ENCODE results near the gene IP6K2. TPM values are rescaled to one million over a fixed set of nuclear protein-coding genes. Genes with fewer than 3 reads are reported as not detected.
A peak's percentile ranks its signal among the peaks of the same experiment; 100 is the strongest.

Gene IP6K2
- total RNA-seq, 1 donor from 2014 or later: 182 TPM

DNA sequence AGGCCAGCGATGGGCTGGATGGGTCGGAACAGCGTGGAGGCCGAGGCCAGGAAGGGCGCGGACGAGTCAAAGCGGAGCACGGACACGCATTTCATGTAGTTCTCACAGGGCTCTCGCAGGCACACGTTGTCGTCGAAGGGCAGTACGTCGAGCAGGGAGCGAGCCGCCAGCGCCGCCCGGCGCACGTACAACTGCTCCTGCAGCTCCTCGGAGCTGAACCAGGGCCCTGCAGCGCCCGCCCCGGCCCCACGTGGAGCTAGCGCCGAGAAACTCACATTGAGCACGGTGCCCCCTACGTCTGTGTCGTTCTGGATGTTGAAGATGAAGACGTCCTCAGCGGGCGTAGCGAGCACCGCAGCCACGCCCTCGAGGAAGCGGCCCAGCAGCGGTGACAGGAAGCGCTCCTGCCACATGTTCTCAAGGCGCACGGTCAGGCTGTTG lies 60.2 kb downstream of the IP6K2 start:
- peak overlapping the region; percentile 38 for H3K4me3 Mint-ChIP-seq (ENCODE audit: unreplicated experiment)
- peaks cover 10% of the 10 kb centered on the region for H3K27me3 Mint-ChIP-seq (ENCODE audit: unreplicated experiment)
- no peak for DNase-seq
- TF ChIP-seq, protein P1, sequence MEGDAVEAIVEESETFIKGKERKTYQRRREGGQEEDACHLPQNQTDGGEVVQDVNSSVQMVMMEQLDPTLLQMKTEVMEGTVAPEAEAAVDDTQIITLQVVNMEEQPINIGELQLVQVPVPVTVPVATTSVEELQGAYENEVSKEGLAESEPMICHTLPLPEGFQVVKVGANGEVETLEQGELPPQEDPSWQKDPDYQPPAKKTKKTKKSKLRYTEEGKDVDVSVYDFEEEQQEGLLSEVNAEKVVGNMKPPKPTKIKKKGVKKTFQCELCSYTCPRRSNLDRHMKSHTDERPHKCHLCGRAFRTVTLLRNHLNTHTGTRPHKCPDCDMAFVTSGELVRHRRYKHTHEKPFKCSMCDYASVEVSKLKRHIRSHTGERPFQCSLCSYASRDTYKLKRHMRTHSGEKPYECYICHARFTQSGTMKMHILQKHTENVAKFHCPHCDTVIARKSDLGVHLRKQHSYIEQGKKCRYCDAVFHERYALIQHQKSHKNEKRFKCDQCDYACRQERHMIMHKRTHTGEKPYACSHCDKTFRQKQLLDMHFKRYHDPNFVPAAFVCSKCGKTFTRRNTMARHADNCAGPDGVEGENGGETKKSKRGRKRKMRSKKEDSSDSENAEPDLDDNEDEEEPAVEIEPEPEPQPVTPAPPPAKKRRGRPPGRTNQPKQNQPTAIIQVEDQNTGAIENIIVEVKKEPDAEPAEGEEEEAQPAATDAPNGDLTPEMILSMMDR (IDR thresholded peaks at IDR 0.05; ENCODE audit: partially characterized antibody, unreplicated experiment): no peak
- peaks cover 7% of the 10 kb centered on the region for H3K4me1 Mint-ChIP-seq (ENCODE audit: low read depth, unreplicated experiment)
- H3K36me3 Mint-ChIP-seq (ENCODE audit: unreplicated experiment): peaks cover 23% of the 10 kb centered on the region
- peaks cover 30% of the 10 kb centered on the region for H3K9me3 Mint-ChIP-seq (ENCODE audit: unreplicated experiment)
- H3K27ac Mint-ChIP-seq (ENCODE audit: unreplicated experiment): no peak overlapping the region

DNA sequence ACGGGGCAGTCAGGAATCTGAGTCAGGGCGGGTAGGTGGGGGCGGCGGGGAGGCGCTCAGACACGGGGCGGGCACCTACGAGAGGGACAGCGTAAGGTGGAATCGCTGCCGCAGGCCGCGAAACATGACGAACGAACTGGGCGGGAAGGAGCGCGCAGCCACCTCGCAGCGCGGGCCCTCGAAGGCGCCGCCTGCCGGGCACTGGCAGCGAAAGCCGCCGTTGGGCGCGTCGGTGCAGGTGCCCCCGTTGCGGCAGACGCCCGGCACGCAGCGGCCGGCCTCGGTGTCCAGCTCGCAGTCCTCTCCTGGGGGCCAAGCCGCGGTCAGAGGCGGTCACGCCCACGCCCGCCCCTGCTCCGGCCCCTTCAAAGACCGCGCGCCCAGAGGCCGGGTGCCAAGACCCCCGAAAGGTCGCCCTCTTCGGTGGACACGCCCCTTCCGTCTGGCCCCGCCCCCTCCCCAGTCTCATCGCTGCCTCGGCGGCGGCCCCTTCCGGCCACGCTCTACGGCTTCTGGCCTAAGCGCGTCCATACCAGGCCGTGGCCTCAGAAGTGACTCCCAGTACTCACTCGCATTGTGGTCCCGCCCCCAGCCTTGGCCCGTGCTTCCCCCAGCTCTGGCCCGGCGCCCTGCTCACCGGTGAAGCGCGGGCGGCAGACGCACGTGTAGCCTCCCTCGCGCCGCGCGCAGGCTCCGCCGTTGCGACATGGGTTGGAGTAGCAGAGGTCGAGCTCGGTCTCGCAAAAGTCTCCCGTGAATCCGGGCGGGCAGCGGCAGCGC lies 60.8 kb downstream of the IP6K2 start:
- H3K4me3 Mint-ChIP-seq (ENCODE audit: unreplicated experiment): no peak overlapping the region
- peak; percentile 88 for DNase-seq
- no peak overlapping the region for H3K27ac Mint-ChIP-seq (ENCODE audit: unreplicated experiment)
- peaks cover 10% of the 10 kb centered on the region for H3K27me3 Mint-ChIP-seq (ENCODE audit: unreplicated experiment)
- H3K36me3 Mint-ChIP-seq (ENCODE audit: unreplicated experiment): peaks cover 23% of the 10 kb centered on the region
- TF ChIP-seq, protein P1 (IDR thresholded peaks at IDR 0.05; ENCODE audit: partially characterized antibody, unreplicated experiment): peak; percentile 77
- H3K9me3 Mint-ChIP-seq (ENCODE audit: unreplicated experiment): peaks cover 30% of the 10 kb centered on the region
- peaks cover 6% of the 10 kb centered on the region for H3K4me1 Mint-ChIP-seq (ENCODE audit: low read depth, unreplicated experiment)

DNA sequence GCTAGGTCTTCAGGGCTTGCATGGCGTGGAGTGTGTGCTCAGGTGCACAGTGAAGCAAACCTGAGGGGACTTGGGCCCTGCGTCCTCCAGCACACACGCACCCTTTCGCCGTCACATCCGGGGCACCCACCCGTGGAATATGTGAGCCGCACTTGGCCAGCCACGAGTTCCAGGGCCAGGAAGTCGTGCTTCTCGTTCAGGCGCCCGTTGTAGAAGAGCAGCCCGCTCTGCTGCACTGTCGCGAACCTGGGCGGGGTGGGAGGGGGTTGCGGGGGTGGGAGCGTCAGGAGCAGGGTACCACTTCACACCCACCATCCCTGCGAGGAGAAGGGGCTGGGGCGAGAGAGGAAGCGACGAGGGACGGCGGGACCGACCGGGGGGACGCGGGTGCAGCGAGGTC lies 61.4 kb downstream of the IP6K2 start:
- Mint-ChIP-seq H3K4me1 (ENCODE audit: low read depth, unreplicated experiment) (peaks cover 6% of the 10 kb centered on the region), H3K27ac (ENCODE audit: unreplicated experiment) (no peak overlapping the region), H3K9me3 (ENCODE audit: unreplicated experiment) (peaks cover 30% of the 10 kb centered on the region), H3K4me3 (ENCODE audit: unreplicated experiment) (peak overlapping the region; percentile 70), H3K27me3 (ENCODE audit: unreplicated experiment) (peaks cover 10% of the 10 kb centered on the region), H3K36me3 (ENCODE audit: unreplicated experiment) (peaks cover 23% of the 10 kb centered on the region)
- DNase-seq: no peak
- TF ChIP-seq, protein P1 (IDR thresholded peaks at IDR 0.05; ENCODE audit: partially characterized antibody, unreplicated experiment): no peak

DNA sequence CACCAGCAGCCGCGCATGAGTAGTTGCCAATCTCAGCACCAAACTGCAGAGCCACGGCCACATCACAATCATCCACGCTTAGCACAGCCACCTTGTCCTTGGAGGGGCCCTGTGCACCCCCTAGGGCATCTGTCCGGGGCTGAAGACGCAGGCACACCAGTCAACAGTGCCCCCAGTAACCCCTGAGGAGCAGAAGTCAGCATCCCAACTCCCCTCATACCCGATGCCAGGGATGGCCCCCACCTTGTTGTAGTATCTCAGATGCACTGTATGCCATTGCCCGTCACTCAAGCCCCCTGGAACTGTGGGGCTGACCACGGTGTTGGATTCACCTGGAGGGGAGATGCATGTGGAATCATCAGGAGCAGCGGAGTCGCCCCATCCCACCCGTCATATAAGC lies 62.0 kb downstream of the IP6K2 start:
- DNase-seq: no peak
- Mint-ChIP-seq H3K4me3 (ENCODE audit: unreplicated experiment) (peak overlapping the region; percentile 70), H3K36me3 (ENCODE audit: unreplicated experiment) (peaks cover 23% of the 10 kb centered on the region), H3K4me1 (ENCODE audit: low read depth, unreplicated experiment) (peaks cover 6% of the 10 kb centered on the region), H3K27ac (ENCODE audit: unreplicated experiment) (no peak overlapping the region), H3K9me3 (ENCODE audit: unreplicated experiment) (peaks cover 26% of the 10 kb centered on the region), H3K27me3 (ENCODE audit: unreplicated experiment) (peaks cover 10% of the 10 kb centered on the region)
- TF ChIP-seq, protein P1 (IDR thresholded peaks at IDR 0.05; ENCODE audit: partially characterized antibody, unreplicated experiment): no peak
